HG03521 (cell line): ENCODE results near the gene CRACDL.

Source experiments
- ATAC-seq: cut with Tn5 transposase; IDR thresholded peaks from one replicate; pipeline ENCODE4 v1.9.1; 2021; ENCODE audit warnings: mild to moderate bottlenecking, moderate library complexity; ENCODE audit not compliant: unreplicated experiment

CRACDL gene

DNA sequence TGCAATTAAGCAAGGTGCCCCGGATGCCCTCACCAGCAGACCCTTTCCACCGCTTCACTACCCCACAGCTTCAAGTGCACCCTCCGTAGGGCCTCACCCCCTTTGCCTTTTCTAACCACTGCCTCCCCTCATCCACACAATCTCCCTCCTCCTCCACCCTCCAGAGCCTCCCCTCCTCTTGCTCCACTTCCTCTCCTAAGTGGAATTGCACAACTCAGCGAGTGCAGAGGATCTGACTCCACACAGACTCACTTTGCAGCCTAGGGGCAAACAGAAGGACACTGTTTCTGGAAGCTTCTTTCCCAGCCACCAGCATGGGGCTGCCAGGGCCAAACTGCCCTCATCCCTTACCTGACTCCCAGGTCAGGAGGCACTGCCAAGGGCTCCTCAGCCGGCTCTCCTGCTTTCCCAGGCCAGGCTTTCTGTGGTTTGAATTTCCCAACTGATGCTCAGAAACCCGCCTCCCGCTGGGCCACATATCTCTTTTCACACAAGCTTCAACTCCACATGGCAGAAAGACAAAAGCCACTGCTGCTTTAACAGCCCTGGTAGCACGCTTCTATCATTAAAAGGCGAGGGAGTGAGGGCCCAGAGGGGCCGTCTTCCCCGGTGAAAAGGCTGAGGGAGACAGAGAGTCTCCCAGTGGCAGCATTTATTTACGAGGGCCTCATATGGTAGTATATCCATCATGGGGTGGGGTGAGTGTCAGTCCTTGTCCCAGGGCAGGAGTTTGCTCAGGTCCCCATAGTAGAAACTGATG, 130.4 kb downstream of the CRACDL start:
- no peak for ATAC-seq

DNA sequence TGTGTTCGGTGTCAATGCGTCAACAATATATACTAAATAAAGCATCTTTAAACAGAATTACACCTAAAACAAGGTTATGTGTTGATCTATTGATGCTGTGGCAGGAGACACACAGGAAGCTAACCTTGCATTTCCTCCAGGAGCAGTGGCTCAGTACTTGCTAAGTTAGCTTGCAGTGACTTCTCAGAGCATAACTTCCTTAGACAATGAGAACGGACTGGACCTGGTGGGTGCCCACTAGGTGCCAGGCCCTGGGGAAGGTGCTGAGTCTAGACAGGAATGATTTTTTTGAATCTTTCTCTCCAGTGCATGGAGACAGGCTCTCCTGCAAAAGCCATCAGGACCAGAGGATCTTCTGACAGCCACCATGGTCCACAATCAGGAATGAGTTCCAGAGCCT, 131.3 kb downstream of the CRACDL start:
- no peak for ATAC-seq

GRCh38 chr2:98804265-98804650, 131.8 kb downstream of the CRACDL start:
- no peak for ATAC-seq

DNA sequence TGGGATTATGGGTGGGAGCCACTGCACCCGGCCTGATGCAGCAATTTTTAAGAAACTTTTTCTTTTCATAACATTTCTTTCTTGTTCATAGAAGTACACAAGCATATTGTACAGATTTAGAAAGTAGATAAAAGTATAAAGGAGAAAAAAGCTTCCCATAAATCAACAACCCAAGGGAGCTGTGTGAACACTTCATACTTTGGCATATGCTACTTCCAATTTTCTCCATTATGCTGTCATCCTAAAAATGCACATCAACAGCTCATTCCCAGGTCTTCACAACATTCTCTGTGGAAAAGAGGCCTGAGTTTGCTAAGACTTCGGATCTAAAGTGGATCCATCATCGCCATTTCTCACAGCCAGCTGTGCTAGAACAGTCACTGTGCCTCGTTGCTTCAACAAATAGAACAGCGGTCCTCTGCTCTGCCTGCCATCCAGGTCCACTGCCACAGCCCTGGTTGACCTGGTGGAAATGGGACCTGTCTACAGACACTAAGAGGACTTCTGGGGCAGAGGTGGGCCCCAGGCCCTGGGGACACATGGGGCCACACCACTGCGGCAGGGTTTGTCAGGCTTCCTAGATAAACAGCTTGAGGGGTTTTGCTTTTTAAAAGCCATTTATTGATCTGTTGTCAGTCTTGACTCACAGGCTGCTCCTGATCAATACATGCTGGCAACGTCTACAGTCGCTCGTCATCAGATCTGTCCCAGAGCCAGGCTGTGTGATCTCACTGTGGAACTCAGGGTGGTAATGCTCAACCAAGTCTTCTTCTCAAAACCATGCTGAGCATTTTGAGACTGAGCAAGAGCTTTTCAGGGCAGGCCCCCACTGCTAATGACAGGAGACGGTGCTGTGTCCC, 132.4 kb downstream of the CRACDL start:
- no peak for ATAC-seq

GRCh38 chr2:98802344-98802743, 133.7 kb downstream of the CRACDL start:
- no peak for ATAC-seq

- no peak for ATAC-seq
Measured at GRCh38 chr2:98801921-98802321, 134.1 kb downstream of the CRACDL start.

DNA sequence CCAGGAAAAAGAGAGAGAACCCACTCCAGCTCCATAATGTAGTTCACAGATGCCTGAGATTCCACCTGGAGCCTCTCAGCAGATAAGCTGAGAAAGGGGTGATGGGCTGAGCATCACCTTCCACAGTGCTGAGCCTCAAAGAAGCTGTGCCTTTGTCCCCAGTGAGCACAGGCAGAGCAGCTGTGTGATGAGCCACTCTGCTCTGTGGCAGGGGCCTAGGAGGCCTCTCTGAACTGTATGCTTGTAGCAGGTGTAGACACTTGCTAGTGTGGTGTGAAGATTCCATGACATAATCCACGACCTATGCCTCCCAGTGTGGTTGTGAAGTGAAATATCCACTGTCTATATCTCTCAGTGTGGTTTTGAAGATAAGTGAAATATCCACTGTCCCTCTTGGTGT, 134.7 kb downstream of the CRACDL start:
- ATAC-seq = no peak

GRCh38 chr2:98800330-98801064, 135.5 kb downstream of the CRACDL start:
- ATAC-seq = no peak

DNA sequence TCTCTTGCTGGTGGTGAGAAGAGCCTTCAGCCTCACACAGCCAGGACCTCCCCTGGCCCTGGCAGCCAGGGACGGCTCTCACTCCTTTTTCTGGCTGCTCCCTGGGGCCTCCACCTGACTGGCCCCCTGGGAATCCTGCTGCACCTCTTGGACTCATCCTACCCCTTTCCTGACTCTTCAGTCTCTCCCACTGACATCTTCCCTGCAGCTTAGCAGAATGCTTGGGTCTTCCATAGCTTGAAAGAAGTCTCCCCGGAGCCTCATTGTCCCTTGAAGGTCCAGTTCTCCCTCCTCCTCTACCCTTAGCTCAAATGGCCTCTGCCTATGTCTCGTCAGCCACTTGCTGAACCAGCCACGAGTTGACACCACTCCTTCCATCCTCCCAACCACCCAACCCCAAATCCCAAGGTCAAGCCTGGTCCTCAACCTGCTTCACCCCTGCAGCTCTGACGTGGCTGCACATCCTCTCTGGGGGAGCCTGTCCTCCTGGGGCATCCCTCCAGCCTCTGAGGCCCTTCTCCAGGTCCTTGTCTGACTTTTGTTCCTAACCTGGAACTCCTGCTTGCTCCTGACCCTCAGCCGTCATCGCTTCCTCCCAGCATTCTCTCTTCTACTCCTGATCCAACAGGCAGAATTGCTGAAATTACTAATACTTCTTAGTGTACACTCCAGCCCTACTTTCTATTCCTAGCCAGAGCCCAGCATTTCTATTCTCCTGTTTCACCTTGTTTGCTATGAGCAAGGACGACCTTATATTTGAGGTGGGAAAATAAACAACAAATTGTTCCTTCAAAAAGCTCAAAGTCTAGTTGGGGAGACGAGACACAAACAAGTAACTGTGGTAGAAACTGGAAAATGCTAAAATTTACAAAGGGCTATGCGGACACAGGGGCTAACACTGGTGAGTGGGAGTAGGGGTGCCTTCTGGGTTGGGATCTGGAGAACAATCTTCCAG, 136.4 kb downstream of the CRACDL start:
- ATAC-seq = no peak

DNA sequence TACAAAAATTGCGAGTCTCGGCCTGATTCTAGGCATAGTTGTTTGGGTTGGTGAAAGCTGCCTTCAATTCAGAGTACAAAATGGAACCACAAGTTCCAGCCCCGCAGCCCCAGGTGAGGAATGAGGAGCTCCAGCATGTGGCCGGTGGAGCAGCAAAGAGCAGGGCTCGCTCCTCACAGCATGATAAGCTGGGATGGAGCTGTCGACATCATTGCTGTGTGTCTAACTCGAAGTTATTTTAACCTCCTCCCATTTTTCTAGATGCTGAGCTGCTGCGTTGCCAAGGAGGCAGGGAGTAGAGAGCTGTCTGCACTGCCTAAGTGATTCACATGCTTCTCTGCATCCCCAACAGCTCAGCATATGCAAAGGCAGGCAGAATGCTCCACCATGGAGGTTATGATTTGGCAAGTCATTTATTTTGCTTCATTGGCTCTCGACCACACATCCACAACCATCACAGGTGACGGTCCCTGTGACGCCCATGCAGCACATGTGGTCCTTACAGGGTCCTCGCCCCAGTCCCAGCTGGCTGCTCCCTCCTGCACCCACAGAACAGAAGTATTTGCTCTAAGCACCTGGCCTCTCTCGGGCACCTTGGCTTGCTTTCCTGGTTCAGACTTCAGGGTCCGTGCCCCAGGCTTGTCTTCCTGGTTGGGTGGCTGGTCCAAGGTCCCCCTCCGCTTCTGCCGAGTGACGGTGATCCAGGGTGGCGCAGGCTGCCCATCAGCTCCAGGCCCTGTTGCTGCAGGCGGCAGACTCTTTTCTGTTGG, 139.1 kb downstream of the CRACDL start:
- no peak for ATAC-seq

GRCh38 chr2:98795891-98796676, 139.9 kb downstream of the CRACDL start:
- no peak for ATAC-seq

- no peak for ATAC-seq
Measured at GRCh38 chr2:98793897-98794830, 141.9 kb downstream of the CRACDL start.

GRCh38 chr2:98793275-98793674, 142.8 kb downstream of the CRACDL start:
- ATAC-seq = no peak

- no peak for ATAC-seq
Measured at GRCh38 chr2:98790221-98790620, 145.8 kb downstream of the CRACDL start.

DNA sequence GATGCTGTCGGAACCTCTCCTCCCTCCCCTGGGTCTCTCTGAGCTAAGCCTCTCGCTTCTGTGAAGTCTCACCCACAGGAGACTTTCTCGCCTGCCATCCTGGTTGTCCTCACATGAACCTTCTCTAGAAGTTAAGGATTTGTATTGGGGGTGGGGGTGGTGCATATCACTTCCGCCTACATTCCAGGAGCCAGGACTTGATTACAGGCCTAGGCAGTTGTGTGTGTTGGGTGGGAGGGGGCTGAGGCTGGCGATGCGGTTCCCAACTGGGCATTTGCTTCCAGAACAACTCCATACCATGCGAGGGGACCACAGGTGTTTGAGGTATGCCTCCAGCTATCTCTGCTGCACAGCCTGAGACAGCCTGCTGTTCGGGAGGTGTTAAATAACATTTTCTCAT, 148.3 kb downstream of the CRACDL start:
- no peak for ATAC-seq

DNA sequence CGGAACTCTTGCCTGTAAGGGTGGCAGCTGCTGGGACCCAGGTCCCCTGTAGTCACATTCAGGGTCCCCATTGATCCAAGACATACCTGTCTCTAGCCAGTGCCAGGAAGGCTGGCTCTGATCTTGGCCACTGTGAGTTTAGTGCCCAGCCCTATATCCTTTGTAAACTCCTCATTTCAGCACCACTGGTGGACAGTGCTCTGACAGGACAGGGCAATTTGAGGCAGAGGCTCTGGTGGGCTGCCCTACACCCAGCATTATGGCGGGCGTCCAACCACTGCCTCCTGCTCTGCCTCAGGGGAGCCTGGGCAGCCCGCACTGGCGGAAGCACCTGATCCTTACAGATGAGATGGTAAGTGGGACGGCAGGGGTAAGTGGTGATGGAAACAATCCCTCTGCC, 149.8 kb downstream of the CRACDL start:
- no peak for ATAC-seq

GRCh38 chr2:98782570-98782969, 153.5 kb downstream of the CRACDL start:
- no peak for ATAC-seq

DNA sequence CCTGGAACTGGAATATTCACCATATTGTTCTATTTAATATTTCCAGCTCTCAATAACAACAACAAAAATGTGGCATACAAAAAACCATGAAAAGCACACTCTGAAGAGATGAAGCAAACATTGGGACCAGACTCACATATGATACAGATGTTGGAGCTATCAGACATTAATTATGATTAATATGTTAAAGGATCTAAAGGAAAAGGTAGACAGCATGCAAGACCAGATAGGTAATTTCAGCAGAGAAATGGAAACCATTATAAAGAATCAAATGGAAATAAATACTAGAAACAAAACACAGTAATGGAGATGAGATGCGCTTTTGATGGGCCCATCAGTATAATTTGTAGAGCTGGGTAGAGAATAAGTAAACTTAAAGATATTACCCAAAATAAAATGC, 154.2 kb downstream of the CRACDL start:
- no peak for ATAC-seq
